Measurements from ENCODE around the gene GSK3B.

DNA sequence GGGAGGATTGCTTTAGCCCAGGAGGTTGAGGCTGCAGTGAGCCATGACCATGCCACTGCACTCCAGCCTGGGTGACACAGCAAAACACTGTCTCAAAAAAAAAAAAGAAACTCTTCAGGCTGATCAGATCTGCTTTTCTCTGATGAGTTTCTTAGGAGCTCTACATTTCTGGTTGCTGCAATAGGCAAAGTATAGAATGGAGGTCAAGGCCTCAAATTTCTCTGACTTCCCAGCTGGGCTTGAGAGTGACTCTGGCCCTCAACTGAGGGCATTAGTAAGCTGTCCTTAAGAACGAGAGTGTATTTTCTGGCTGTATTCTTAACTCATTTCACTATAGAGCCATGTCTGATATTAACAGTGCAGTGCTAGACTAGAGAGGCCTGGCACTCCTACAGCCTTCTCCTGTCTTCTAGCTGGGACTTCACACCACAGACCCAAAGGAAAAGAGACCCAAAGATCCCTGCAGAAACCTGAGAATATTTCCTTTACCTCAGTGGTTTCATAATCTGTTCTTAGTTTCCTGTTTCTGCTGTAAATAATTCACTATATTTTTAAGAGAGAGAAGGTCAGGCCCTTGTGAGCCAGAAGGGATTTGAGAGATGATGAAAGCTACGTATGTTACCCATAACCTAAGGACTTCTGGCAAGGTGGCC, 314.4 kb downstream of the GSK3B start:
- no peak for TF ChIP-seq EZH2 (IDR thresholded peaks at IDR 0.05; ENCODE audit: borderline replicate concordance, low read depth, low read length, poor library complexity, severe bottlenecking)
- TF ChIP-seq, protein P1, sequence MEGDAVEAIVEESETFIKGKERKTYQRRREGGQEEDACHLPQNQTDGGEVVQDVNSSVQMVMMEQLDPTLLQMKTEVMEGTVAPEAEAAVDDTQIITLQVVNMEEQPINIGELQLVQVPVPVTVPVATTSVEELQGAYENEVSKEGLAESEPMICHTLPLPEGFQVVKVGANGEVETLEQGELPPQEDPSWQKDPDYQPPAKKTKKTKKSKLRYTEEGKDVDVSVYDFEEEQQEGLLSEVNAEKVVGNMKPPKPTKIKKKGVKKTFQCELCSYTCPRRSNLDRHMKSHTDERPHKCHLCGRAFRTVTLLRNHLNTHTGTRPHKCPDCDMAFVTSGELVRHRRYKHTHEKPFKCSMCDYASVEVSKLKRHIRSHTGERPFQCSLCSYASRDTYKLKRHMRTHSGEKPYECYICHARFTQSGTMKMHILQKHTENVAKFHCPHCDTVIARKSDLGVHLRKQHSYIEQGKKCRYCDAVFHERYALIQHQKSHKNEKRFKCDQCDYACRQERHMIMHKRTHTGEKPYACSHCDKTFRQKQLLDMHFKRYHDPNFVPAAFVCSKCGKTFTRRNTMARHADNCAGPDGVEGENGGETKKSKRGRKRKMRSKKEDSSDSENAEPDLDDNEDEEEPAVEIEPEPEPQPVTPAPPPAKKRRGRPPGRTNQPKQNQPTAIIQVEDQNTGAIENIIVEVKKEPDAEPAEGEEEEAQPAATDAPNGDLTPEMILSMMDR (conservative IDR thresholded peaks at IDR 0.05; ENCODE audit: low read depth, low read length): no peak
